OCI-LY3 (cell line): ENCODE measurements around the gene DCAF10.

Experiments
- H2AFZ ChIP-seq: fragments of 200-600, 300-600 bp; shearing (Covaris generic); 2 replicates; pipeline ENCODE4 v1.6.0; 2014; ENCODE audit warnings: antibody characterized with exemption, low read depth, low read length
- H3K27ac ChIP-seq: fragments of 200-600, 300-600 bp; sonication (generic); 2 replicates; pipeline ENCODE4 v1.5.1; 2014; ENCODE audit warnings: mild to moderate bottlenecking, low read length, moderate library complexity, mixed read lengths
- H3K27me3 ChIP-seq: fragments of 200-600, 300-600 bp; sonication (generic); 2 replicates; pipeline ENCODE4 v1.6.1; 2014; ENCODE audit warnings: low read depth, low read length, mixed read lengths
- H3K36me3 ChIP-seq: fragments of 200-600, 300-600 bp; sonication (generic); replicated peaks from 2 replicates; pipeline ENCODE3; 2014; ENCODE audit warnings: low read depth, low read length, mixed read lengths
- H3K4me1 ChIP-seq: fragments of 300-600, 200-600 bp; sonication (generic); 2 replicates; pipeline ENCODE4 v1.6.1; 2014; ENCODE audit warnings: low read length, mixed read lengths
- H3K4me2 ChIP-seq: fragments of 200-600, 300-600 bp; sonication (generic); 2 replicates; pipeline ENCODE4 v1.6.1; 2014; ENCODE audit warnings: low read length, mixed read lengths
- H3K4me3 ChIP-seq: fragments of 300-600, 200-600 bp; sonication (generic); 2 replicates; pipeline ENCODE4 v1.5.1; 2014; ENCODE audit warnings: antibody characterized with exemption, mild to moderate bottlenecking, low read length, moderate library complexity
- H3K79me2 ChIP-seq: fragments of 300-600, 200-600 bp; shearing (Covaris generic); 2 replicates; pipeline ENCODE4 v1.6.1; 2014; ENCODE audit warnings: mild to moderate bottlenecking, low read length, mixed read lengths
- H3K9ac ChIP-seq: fragments of 300-600, 200-600 bp; shearing (Covaris generic); 2 replicates; pipeline ENCODE4 v1.6.0; 2014; ENCODE audit warnings: mild to moderate bottlenecking, low read length, moderate library complexity
- H3K9me3 ChIP-seq: fragments of 200-600, 300-600 bp; shearing (Covaris generic); 2 replicates; pipeline ENCODE4 v1.6.1; 2014; ENCODE audit warnings: low read length, mixed read lengths; ENCODE audit not compliant: insufficient read depth
- H4K20me1 ChIP-seq: fragments of 200-600, 300-600 bp; sonication (generic); 2 replicates; pipeline ENCODE4 v1.6.1; 2016; ENCODE audit warnings: low read length, mixed read lengths; ENCODE audit not compliant: insufficient read depth
- EZH2phosphoT487 ChIP-seq: fragments of 200-600 bp; shearing (Covaris generic); IDR thresholded peaks from 2 replicates; pipeline ENCODE4 v1.6.1; 2018; ENCODE audit warnings: antibody characterized with exemption, mixed run types, low read depth
- TF ChIP-seq, protein P1 (sequence below): fragments of 200-600, 300-600 bp; sonication (generic); IDR thresholded peaks from 2 replicates; pipeline ENCODE4 v1.5.1; 2014; ENCODE audit warnings: antibody characterized with exemption, low read length, low read depth

Gene DCAF10

GRCh38 chr9:37913480-37914153, 113.0 kb downstream of the DCAF10 start:
- Histone ChIP-seq H3K4me3 (no peak overlapping the region), H3K79me2 (no peaks in the 10 kb centered on the region), H3K9ac (no peak overlapping the region), H3K4me2 (no peak overlapping the region), H3K4me1 (peaks cover 14% of the 10 kb centered on the region), H3K27ac (no peak overlapping the region), H3K36me3 (no peaks in the 10 kb centered on the region), H4K20me1 (no peaks in the 10 kb centered on the region), H2AFZ (no peak overlapping the region; the same call in 1 of the 2 replicates), H3K9me3 (no peaks in the 10 kb centered on the region), H3K27me3 (no peaks in the 10 kb centered on the region)
- TF ChIP-seq EZH2phosphoT487, result no peak
- TF ChIP-seq, protein P1, sequence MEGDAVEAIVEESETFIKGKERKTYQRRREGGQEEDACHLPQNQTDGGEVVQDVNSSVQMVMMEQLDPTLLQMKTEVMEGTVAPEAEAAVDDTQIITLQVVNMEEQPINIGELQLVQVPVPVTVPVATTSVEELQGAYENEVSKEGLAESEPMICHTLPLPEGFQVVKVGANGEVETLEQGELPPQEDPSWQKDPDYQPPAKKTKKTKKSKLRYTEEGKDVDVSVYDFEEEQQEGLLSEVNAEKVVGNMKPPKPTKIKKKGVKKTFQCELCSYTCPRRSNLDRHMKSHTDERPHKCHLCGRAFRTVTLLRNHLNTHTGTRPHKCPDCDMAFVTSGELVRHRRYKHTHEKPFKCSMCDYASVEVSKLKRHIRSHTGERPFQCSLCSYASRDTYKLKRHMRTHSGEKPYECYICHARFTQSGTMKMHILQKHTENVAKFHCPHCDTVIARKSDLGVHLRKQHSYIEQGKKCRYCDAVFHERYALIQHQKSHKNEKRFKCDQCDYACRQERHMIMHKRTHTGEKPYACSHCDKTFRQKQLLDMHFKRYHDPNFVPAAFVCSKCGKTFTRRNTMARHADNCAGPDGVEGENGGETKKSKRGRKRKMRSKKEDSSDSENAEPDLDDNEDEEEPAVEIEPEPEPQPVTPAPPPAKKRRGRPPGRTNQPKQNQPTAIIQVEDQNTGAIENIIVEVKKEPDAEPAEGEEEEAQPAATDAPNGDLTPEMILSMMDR, result peak; percentile 97

DNA sequence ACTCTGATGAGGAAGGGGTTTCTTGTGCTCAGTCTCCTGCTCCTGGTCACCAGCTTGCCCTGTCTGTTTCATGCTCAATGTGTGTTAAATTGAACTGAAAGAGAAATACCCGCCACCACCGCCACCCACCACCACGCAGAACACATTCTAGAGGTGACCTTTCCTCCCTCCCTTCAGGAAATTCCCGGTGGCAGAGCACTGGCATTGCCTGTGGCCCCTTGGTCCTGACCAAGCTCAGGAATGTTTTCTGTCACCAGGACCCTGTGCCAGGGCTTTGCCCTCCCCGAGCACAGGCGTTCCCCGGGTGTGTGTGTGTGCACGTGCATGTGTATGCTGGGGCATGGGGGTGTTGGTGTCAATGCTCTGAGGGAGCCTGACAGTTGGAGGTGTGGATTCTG, 113.6 kb downstream of the DCAF10 start:
- no peak overlapping the region for H3K27ac ChIP-seq
- peaks cover 14% of the 10 kb centered on the region for H3K4me1 ChIP-seq
- no peak overlapping the region for H3K4me3 ChIP-seq
- no peak overlapping the region for H2AFZ ChIP-seq
- no peak overlapping the region for H3K9ac ChIP-seq
- no peak overlapping the region for H3K4me2 ChIP-seq
- no peaks in the 10 kb centered on the region for H3K27me3 ChIP-seq
- H3K79me2 ChIP-seq, result no peaks in the 10 kb centered on the region
- TF ChIP-seq EZH2phosphoT487, result no peak
- TF ChIP-seq, protein P1, result no peak
- no peaks in the 10 kb centered on the region for H4K20me1 ChIP-seq
- H3K36me3 ChIP-seq, result no peaks in the 10 kb centered on the region
- H3K9me3 ChIP-seq, result no peaks in the 10 kb centered on the region

DNA sequence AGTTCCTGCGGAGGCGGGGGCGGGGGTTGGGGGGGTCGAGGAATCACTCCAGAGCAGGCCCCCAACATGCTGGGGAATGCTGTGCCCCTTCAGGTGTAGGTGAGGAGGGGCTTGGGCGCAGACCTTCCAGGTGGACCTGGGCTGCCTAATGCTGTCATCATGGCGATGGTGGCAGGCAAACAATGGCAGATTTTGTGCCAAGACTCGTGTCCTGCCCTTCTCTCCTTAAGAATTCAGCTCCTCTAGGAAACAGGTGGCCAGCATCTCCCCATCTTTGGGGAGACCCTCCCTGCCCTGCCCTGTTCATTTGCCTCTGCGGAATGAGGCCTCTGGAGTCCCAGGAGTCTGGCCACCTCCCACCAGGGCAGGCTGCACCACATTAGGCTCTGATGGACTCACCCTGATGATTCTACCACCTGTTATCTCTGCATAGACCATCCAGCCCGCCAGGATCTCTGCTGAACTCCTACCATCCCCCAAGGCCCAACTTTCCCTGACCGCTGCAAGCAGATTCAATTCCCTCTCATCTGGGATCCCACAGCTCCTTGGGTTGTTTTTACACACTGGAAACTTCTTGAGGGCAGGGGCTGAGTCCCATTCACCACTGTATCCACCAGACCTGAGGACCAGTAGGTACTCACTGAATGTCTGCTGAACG, 114.2 kb downstream of the DCAF10 start:
- Histone ChIP-seq H3K27me3 (no peaks in the 10 kb centered on the region), H3K4me2 (no peak overlapping the region), H3K4me1 (peaks cover 11% of the 10 kb centered on the region), H4K20me1 (no peaks in the 10 kb centered on the region), H3K36me3 (no peaks in the 10 kb centered on the region), H3K27ac (no peak overlapping the region), H2AFZ (no peak overlapping the region), H3K4me3 (no peak overlapping the region), H3K79me2 (no peaks in the 10 kb centered on the region), H3K9me3 (no peaks in the 10 kb centered on the region), H3K9ac (no peak overlapping the region)
- TF ChIP-seq, protein P1, result no peak
- no peak for TF ChIP-seq EZH2phosphoT487

DNA sequence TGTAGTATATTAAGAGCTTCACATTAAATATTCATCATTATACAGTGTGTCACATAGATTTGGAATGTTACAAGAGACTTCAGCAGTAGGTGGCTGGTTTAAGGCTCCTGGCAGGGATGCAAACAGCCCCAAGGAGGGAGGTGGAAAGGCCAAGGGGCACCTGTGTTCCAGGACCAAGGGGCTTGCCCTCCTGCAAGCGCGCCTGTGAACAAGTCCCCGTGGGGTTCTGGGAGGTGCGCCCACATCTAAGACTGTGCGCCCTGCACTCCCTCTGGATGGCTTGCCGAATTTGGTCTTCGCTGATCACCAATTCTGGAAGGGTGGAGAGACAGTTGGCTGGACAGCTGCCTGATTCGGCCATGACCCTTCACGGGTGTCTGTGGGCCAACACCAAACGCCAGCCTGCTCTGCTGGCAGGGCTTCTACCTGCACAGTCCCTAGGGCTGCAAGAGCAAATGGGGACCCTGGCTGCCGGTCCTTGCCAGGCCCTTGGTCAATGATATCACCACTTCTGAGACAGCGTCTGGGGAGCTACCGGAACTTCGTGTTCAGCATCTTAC, 115.4 kb downstream of the DCAF10 start:
- TF ChIP-seq EZH2phosphoT487, result no peak
- TF ChIP-seq, protein P1, result no peak
- Histone ChIP-seq H3K36me3 (no peaks in the 10 kb centered on the region), H3K4me1 (peaks cover 16% of the 10 kb centered on the region), H3K27ac (no peak overlapping the region), H3K27me3 (no peaks in the 10 kb centered on the region), H3K4me3 (no peak overlapping the region), H3K79me2 (no peaks in the 10 kb centered on the region), H3K9ac (no peak overlapping the region), H3K9me3 (no peaks in the 10 kb centered on the region), H4K20me1 (no peaks in the 10 kb centered on the region), H2AFZ (no peak overlapping the region), H3K4me2 (no peak overlapping the region)
